Posterior cingulate gyrus (tissue), 11 donors: ENCODE results near the gene AFG1L.
"Not testable (repeated sequence)": the region's sequence is repeated elsewhere in the genome, so short reads cannot be mapped to it uniquely, and the experiment has no call there.

ENCODE experiments used
- DNase-seq, 10 donors: peaks; one replicate each; pipeline versions ENCODE4 v3.0.0 to v3.0.0-alpha.2; 2020 to 2021; ENCODE audit warnings: mixed read lengths in 3 of 10
- intact Hi-C: fragments of 100-400 bp; cut with DNase I; formaldehyde crosslinking; loops from one replicate; pipeline ENCODE4 v1.15.1; 2023

AFG1L gene

GRCh38 chr6:108403236-108403635 lies 108.4 kb downstream of the AFG1L start:
- intact Hi-C loops = no loop called here
- no peak for DNase-seq

- intact Hi-C loops = no loop called here
- DNase-seq = no peak
Observed at GRCh38 chr6:108406943-108407342, 112.1 kb downstream of the AFG1L start.

- intact Hi-C loops = no loop called here
- no peak for DNase-seq
Observed at GRCh38 chr6:108407904-108408827, 113.3 kb downstream of the AFG1L start.

GRCh38 chr6:108408861-108409260 lies 114.0 kb downstream of the AFG1L start:
- intact Hi-C loops = no loop called here
- no peak for DNase-seq

GRCh38 chr6:108416047-108416833 lies 121.4 kb downstream of the AFG1L start:
- intact Hi-C loops, DNase-seq: not testable (repeated sequence)

- DNase-seq = no peak
- intact Hi-C loops = no loop called here
Observed at GRCh38 chr6:108417027-108417426, 122.2 kb downstream of the AFG1L start.

DNA sequence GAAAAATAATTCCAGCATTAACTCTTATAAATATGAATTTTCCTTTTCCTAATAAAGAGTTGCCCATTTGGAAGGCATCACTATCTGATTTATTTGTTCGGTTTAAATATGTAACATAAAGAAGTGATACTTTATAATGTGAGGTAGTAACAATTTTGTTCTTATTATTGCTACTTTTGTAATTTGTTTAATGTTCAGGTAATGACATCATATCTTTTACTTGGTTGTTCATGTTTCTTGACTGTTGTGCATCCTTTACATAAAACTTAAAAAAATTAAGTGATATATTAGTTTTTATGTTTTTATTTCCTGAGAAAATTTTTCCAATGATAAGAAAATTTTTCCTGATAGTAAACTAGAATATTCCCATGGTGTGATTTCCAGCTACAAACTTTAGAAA lies 124.6 kb downstream of the AFG1L start:
- intact Hi-C loops = no loop called here
- no peak for DNase-seq

DNA sequence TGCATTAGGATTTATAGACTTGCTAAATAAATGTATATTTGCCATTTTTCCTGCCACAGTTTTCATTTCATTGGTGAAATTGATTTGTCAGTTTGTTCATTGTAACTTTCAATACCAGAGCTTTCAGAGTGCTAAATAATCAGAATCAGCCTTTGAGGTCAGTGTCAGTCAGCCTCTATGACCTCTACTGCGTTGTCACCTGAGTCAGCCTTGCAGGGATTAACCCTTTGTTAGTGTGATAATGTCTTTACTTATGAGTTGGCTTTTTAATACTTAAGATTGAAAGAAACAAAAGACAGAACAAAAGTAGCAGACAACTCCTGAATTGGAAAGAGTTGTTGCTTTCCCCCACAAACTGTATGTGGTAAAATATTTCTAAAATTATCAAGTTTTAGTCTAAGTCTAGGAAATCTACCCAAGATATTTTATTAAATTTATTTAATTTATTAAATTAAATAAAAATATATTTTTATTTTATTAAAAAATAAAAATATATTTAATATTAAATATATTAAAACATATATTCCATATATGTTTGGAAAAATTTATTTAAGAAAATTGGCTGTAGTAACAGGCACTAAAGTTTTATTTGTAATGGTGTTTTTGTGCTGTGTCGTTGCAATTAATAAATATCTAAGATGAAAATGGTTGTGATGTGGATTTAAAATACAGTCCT lies 125.2 kb downstream of the AFG1L start:
- no peak for DNase-seq
- intact Hi-C loops = no loop called here

DNA sequence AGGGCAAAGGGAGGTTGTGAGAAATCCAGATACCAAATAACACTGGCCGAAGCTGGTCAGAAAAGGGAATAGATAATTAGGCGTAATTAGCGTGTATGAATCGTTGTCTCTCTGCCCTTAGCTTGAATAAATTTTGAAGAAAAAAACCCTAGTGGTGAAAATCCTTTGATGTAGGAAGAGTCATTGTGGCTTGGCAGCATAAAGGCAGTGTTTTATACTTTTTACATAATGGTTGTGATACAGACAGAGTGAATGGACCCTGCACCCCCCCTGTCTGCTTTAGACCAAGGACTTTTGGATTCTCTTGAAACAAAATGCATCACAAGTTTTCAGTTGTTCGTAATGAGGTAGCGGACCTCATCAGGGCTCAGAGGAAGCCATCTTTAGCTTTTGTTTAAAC lies 126.5 kb downstream of the AFG1L start:
- intact Hi-C loops = no loop called here
- no peak for DNase-seq

DNA sequence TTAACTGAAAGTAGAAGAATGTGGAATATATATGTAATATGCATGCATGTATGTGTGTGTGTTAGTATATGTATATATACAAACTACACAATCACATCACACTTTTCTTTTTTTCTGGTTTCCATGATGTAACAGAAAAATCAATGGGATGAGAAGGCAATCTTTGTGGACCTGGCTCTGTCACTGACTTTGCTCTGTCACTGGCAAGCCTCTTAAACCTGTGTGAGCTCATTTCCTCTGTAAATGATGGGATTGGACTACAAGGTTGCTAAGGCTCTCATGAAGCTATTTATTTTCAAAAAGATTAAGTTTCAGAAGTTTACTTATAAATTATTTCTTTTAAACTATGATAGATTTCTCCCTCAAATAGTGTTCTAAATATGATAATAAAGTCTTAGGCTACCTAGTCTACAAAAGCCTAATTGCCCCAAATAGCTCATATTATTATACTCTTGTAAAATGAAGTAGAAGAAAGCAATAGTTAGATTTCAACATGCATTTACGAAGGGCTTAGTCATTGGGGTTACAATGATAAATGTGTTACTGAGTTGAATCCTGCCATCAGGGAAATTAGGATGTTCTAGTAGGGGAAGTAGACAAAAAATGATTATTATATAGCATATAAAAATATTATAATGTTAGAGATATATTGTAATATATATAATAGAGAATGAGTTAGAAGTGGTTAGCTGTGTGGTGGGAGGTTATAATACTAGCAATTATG lies 129.3 kb downstream of the AFG1L start:
- intact Hi-C loops = no loop called here

GRCh38 chr6:108425428-108425827 lies 130.6 kb downstream of the AFG1L start:
- no peak for DNase-seq
- intact Hi-C loops = no loop called here

More for the DNA sequence above, 129.3 kb downstream of the AFG1L start:
- DNase-seq = no peak

DNA sequence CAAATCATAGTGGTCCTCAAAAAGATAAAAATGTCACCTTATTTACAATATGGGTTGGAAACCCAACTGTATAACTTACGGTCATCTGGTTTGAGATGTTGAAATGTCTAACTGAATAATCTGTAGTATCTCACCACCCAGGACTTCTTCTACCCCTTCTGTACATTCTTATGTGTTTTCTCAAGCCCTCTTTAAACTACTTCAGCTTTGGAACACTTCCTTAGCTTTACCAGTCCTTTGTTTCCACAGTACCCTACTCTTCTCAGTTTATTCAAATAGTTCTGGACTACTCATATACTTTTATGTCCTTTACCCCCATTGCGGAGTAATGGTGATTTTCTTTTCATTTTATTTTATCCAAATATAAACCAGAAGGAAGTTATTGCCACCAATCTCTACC lies 137.3 kb downstream of the AFG1L start:
- no peak for DNase-seq
- intact Hi-C loops = no loop called here

DNA sequence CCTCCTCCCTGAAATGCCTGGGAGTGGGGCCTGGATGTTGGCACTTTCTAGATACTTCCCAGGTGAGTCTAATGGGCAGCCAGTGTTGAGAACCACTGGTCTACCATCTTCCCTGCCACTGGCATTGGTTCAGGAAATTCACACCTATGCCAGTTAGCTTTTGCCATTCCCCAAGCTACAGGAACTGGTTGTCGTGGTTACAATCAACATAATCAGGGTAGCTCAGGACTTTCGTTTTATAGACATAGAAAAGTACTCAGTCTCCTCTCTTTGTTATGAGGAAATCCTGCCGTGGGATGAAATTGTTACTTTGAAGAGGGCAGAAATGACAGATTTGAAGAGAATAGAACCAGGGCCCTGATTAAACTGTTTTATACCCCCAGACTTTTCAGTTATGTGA lies 137.9 kb downstream of the AFG1L start:
- intact Hi-C loops = no loop called here

DNA sequence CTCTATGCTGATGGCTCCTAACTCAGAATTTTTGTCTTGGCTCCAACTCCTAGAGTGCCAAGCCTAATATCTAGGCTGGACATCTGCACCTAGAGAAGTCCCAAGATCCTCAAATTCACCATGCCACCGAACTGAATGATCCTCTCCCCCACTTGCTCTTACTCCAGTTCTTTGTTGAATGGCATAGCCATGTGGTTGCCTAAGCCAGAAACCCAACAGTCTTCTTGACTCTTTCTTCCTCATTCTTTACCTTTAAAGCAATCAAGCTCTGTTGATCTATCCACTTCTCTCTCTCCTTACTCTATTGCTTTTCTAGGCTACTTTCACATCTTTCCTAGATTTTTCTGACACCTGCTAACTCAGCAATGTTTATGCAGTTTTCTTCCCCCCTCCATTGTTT lies 139.4 kb downstream of the AFG1L start:
- DNase-seq = no peak
- intact Hi-C loops = no loop called here

More for the DNA sequence above, 137.9 kb downstream of the AFG1L start:
- DNase-seq = no peak

DNA sequence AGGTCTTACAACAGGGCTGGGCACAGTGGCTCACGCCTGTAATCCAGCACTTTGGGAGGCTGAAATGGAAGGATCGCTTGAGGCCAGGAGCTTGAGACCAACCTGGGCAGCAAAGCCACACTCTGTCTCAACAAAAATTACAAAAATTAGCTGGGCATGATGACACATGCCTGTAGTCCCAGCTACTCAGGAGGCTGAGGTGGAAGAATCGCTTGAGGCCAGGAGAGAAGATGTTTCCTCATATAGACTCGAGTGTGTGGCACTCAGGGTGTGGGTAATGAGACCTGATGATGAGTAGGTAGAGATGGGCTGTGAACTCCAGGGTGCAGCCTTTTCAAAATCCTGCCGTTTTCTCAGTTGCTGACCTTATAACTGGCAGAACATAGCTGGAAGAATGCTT lies 140.5 kb downstream of the AFG1L start:
- intact Hi-C loops = no loop called here
- no peak for DNase-seq

- intact Hi-C loops = no loop called here
- DNase-seq = no peak
Observed at GRCh38 chr6:108436771-108437170, 141.9 kb downstream of the AFG1L start.

DNA sequence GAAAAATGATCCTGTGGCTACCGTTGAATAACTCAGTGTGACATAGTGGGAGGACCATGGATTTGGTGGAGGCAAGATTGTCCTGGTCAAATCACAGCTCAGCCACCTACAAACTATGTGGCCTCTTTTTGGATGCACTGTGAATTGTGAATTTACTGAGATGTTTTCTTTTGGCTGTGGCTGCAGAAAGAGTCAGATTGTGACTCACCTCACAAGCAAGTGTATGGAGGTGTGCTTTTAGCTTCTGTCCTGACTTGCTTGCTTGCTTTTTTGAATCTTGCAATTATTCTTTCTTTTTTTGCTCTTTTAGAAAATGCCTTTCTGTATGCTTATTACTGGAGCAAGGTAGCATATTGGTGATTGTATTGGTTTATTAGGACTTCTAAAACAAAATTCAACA lies 143.0 kb downstream of the AFG1L start:
- intact Hi-C loops = no loop called here

DNA sequence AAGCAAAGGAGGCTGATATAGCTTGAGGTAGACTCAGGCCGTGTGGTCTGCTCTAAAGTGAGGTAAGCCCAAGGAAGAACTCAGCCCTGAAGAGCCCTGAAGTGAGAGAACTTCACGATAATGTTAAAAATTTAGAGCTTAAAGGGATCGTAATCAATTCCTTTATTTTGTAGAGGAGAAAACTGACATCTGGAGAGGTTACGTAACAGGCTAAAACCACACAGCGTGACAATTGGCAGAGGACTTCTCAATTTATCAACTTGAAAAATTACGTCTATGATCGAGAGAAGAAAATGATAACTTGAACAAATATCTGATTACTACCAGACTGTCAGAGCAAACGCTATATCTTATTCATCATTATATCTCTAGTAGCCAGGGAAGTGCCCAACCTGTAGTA lies 144.1 kb downstream of the AFG1L start:
- no peak for DNase-seq
- intact Hi-C loops = no loop called here

More for the DNA sequence above, 143.0 kb downstream of the AFG1L start:
- DNase-seq = no peak

- intact Hi-C loops = no loop called here
- DNase-seq = no peak
Observed at GRCh38 chr6:108441141-108441540, 146.3 kb downstream of the AFG1L start.

DNA sequence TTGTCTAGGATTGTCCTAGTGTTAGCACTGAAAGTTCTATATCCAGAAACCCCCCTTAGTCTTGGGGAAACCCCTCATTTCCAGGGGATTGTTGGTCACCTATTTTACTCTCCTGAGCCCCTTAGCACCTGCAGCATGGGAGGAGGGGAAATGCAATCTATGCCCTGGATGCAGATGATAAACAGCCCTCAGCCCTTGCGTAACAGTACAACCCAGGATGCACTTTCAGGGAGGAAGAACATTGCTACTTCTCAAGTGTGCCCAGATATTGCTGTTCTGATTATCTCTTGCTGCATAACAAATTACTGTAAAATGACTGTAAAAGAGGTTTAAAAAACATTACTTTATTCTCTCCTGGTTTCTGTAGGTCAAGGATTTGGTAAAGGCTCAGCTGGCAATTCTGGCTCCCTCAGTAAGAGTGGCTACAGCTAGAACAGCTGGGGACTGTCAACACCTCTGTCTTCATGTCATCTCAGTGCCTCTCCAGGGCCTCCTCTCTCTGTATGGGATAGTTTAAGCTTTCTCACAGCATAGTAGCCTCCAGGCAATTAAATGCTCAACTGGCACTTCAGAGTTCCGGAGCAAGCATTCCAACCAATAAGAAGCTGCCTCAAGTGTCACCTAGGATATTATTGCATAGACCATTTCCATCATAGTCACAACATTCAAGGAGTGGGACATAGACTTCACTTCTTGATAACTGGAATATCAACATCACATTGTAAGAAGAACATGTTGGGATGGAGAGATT lies 148.1 kb downstream of the AFG1L start:
- DNase-seq = no peak
- intact Hi-C loops = no loop called here
